Testis (tissue), 5 donors: ENCODE results near the gene POLDIP2. TPM values are rescaled to one million over a fixed set of nuclear protein-coding genes. Genes with fewer than 3 reads are reported as not detected.

Experiments used
- DNase-seq: peaks from one replicate; pipeline ENCODE4 v3.0.0-alpha.2; 2019
- H3K27ac ChIP-seq, 2 donors: fragments of 200-600 bp; sonication (generic); one replicate each; pipeline ENCODE4 v1.5.1; 2019
- H3K27me3 ChIP-seq: fragments of 200-600 bp; sonication (generic); one replicate; pipeline ENCODE4 v1.5.1; 2019
- H3K36me3 ChIP-seq: fragments of 200-600 bp; sonication (generic); one replicate; pipeline ENCODE4 v1.5.1; 2017; ENCODE audit warnings: low read depth; ENCODE audit errors: missing control alignments
- H3K4me1 ChIP-seq: fragments of 200-600 bp; sonication (generic); one replicate; pipeline ENCODE4 v1.5.1; 2019
- H3K4me3 ChIP-seq, 2 donors: fragments of 200-600 bp; sonication (generic); one replicate each; pipeline ENCODE4 v1.5.1; 2017 to 2019
- H3K9me3 ChIP-seq: fragments of 200-600 bp; sonication (generic); one replicate; pipeline ENCODE4 v1.5.1; 2017
- CTCF ChIP-seq, 3 experiments: fragments of 450-650 bp in 2 of 3; fragments of 200-600 bp in 1 of 3; sonication (generic) in 1 of 3; IDR thresholded peaks; one replicate each; pipeline ENCODE4 v1.5.1; 2016 to 2019; ENCODE audit warnings: antibody characterized with exemption in 3 of 3, mild to moderate bottlenecking in 2 of 3, moderate library complexity in 1 of 3
- POLR2A ChIP-seq: fragments of 450-650 bp; IDR thresholded peaks from one replicate; pipeline ENCODE4 v1.6.1; 2017; ENCODE audit warnings: antibody characterized with exemption, mild to moderate bottlenecking, moderate library complexity
- WGBS, 2 donors: methylation state at CpG; one replicate each; pipeline ENCODE4 v1.1.5; 2018; 5-methylcytosine and 5-hydroxymethylcytosine counted together
- intact Hi-C: fragments of 100-400 bp; cut with DNase I; formaldehyde crosslinking; loops from one replicate; pipeline ENCODE4 v1.15.1; 2023; ENCODE audit warnings: low total_unique reads
- long read RNA-seq, 2 donors: transcript quantifications; one replicate each; lab custom pipeline, GENCODE V29; 2026
- polyA plus RNA-seq: library from polyadenylated mRNA; stranded (reverse); fragments of 350-450 nt; fragmentation: Illumina TruSeq; extraction: RNeasy Lipid Tissue Mini Kit (QIAGEN cat#74804); gene quantifications from one replicate; pipeline ENCODE4 v1.2.3, GENCODE V29; 2014; ENCODE audit warnings: low read depth, low replicate concordance; ENCODE audit not compliant: insufficient read depth
- total RNA-seq, 2 donors: library from RNA; depleted of rRNA; stranded (reverse); fragments of >200 nt; gene quantifications; one replicate each; pipeline ENCODE4 v1.2.3, GENCODE V29; 2016

The POLDIP2 gene
- total RNA-seq: 100 to 1,000 TPM; 143 to 154 TPM
- 139 TPM for polyA plus RNA-seq
- long read RNA-seq, donor 1, transcript POLDIP2-201 (11 exons, 2,121 nt): major isoform, 20 of 773 reads
- long read RNA-seq, donor 1, partial matches to known transcripts: 702 of 773 reads
- long read RNA-seq, donor 1, other reads (novel, unspliced or antisense): 51 of 773 reads
- long read RNA-seq, donor 2, transcript POLDIP2-201 (11 exons, 2,121 nt): major isoform, 23 of 23 reads
- long read RNA-seq, donor 2, partial matches to known transcripts: 0 of 23 reads
- long read RNA-seq, donor 2, other reads (novel, unspliced or antisense): 0 of 23 reads

- peak; percentile 94 for DNase-seq
- intact Hi-C loops: no loop called here
- Histone ChIP-seq H3K4me3 (peak within 1 kb of the TSS; percentile 100), H3K36me3 (no peaks in the 10 kb centered on the region), H3K27ac (peak within 1 kb of the TSS; percentile 81 to 86), H3K27me3 (no peaks in the 10 kb centered on the region), H3K4me1 (peaks cover 14% of the 10 kb centered on the region), H3K9me3 (no peaks in the 10 kb centered on the region)
- TF ChIP-seq CTCF (IDR thresholded peaks at IDR 0.05) (no peak), POLR2A (peak; percentile 8)
- 0% methylated on average over 15 to 56 of the region's 80 CpGs for WGBS, 2 donors
These were observed at the start of gene POLDIP2 for GRCh38 chr17:28357061-28357900. Gene POLDIP2, minus strand, starts transcription at chr17:28357527. Its CDS starts 79 bp downstream, at chr17:28357448.

- TF ChIP-seq POLR2A: no peak
- no peak for TF ChIP-seq CTCF (IDR thresholded peaks at IDR 0.05)
- Histone ChIP-seq H3K4me3 (peak overlapping the region; percentile 80 to 84), H3K27me3 (no peaks in the 10 kb centered on the region), H3K36me3 (no peaks in the 10 kb centered on the region), H3K27ac (no peak overlapping the region), H3K9me3 (no peaks in the 10 kb centered on the region), H3K4me1 (peaks cover 12% of the 10 kb centered on the region)
- DNase-seq: peak; percentile 31
- intact Hi-C loops: no loop called here
- WGBS, 2 donors: 18 to 20% methylated on average over 8 to 9 of the region's 9 CpGs
These were observed 49.1 kb upstream of the POLDIP2 start for GRCh38 chr17:28406473-28406814.

- peaks cover 12% of the 10 kb centered on the region for H3K4me1 ChIP-seq
- DNase-seq: peak; percentile 74
- WGBS, 2 donors: 1 to 3% methylated on average over 6 to 69 of the region's 70 CpGs
- peak within 1 kb of the TSS in 1 of 2 donors; percentile 14 for H3K27ac ChIP-seq
- TF ChIP-seq POLR2A (no peak), CTCF (IDR thresholded peaks at IDR 0.05) (no peak)
- H3K9me3 ChIP-seq: no peaks in the 10 kb centered on the region
- no peaks in the 10 kb centered on the region for H3K36me3 ChIP-seq
- H3K4me3 ChIP-seq: peak within 1 kb of the TSS; percentile 80 to 84
- no peaks in the 10 kb centered on the region for H3K27me3 ChIP-seq
- intact Hi-C loops: no loop called here
These were observed 48.5 kb upstream of the POLDIP2 start, which contains the start of gene SLC46A1 for GRCh38 chr17:28405632-28406472. Gene SLC46A1, minus strand, starts transcription at chr17:28406212. Its CDS starts 98 bp downstream, at chr17:28406114.

- WGBS, 2 donors: 20 to 23% methylated on average over 15 to 33 of the region's 33 CpGs
- Histone ChIP-seq H3K9me3 (no peaks in the 10 kb centered on the region), H3K27me3 (no peaks in the 10 kb centered on the region)
These were observed 47.7 kb upstream of the POLDIP2 start for GRCh38 chr17:28404812-28405570.

More at GRCh38 chr17:28404812-28405570, 47.7 kb upstream of the POLDIP2 start:
- Histone ChIP-seq H3K27ac (peak overlapping the region in 1 of 2 donors; percentile 14), H3K4me1 (peaks cover 12% of the 10 kb centered on the region), H3K4me3 (peak overlapping the region; percentile 80 to 84), H3K36me3 (no peaks in the 10 kb centered on the region)
- no peak for TF ChIP-seq POLR2A
- no peak for TF ChIP-seq CTCF (IDR thresholded peaks at IDR 0.05)
- DNase-seq: peak; percentile 27
- intact Hi-C loops: no loop called here
